Calu3 (cell line): ENCODE results near the gene CSNK2A3. TPM values are rescaled to one million over a fixed set of nuclear protein-coding genes. Genes with fewer than 3 reads are reported as not detected.

Experiments used
- BruUV-seq: library from RNA; stranded (reverse); fragments of 400-500 nt; replicated peaks from 2 replicates; lab custom pipeline; 2021; lab: Mats Ljungman, UMichigan
- CTCF ChIA-PET: fragments of 300-600 bp; sonication (Branson Sonifier 250); formaldehyde crosslinking; loops from one replicate; lab custom pipeline; 2022; ENCODE audit warnings: antibody characterized with exemption; lab: Charles Lee
- DNase-seq: peaks from one replicate; pipeline ENCODE4 v3.0.0; 2022
- H3K27ac Mint-ChIP-seq: one replicate; pipeline ENCODE4 v1.8.0; 2022; ENCODE audit warnings: mixed read lengths; ENCODE audit not compliant: unreplicated experiment
- H3K27me3 Mint-ChIP-seq: one replicate; pipeline ENCODE4 v1.8.0; 2022; ENCODE audit warnings: mixed read lengths; ENCODE audit not compliant: unreplicated experiment
- H3K36me3 Mint-ChIP-seq: one replicate; pipeline ENCODE4 v1.8.0; 2022; ENCODE audit warnings: mild to moderate bottlenecking, moderate library complexity, mixed read lengths; ENCODE audit not compliant: insufficient read depth, unreplicated experiment
- H3K4me1 Mint-ChIP-seq: one replicate; pipeline ENCODE4 v1.8.0; 2022; ENCODE audit warnings: mild to moderate bottlenecking, low read depth, mixed read lengths; ENCODE audit not compliant: unreplicated experiment
- H3K4me3 Mint-ChIP-seq: one replicate; pipeline ENCODE4 v1.8.0; 2022; ENCODE audit warnings: mild to moderate bottlenecking, low read depth, moderate library complexity, mixed read lengths; ENCODE audit not compliant: unreplicated experiment
- H3K9me3 Mint-ChIP-seq: one replicate; pipeline ENCODE4 v1.8.0; 2022; ENCODE audit warnings: low read depth, mixed read lengths; ENCODE audit not compliant: unreplicated experiment
- CTCF ChIP-seq: fragments of 200-600 bp; IDR thresholded peaks from one replicate; pipeline ENCODE4 v1.8.0; 2022; ENCODE audit warnings: antibody characterized with exemption; ENCODE audit not compliant: unreplicated experiment
- intact Hi-C: fragments of 100-400 bp; cut with micrococcal nuclease; formaldehyde crosslinking; loops from one replicate; pipeline ENCODE4 v1.10.0; 2022; ENCODE audit not compliant: unreplicated experiment
- total RNA-seq: library from RNA; stranded (reverse); gene quantifications from 2 replicates; pipeline ENCODE4 v1.2.3, GENCODE V29; 2022

Gene CSNK2A3
- total RNA-seq, 1 experiment from 2014 or later: 1.1 TPM

- CTCF ChIA-PET: interaction anchor here (0.8 kb wide), 1 partner anchor 285 kb away, joined by 3 read pairs; no protein-coding TSS in a partner anchor
- DNase-seq: peak; percentile 55
- TF ChIP-seq CTCF: no peak
- intact Hi-C loops: no loop called here
- BruUV-seq: no TSS peak
- Mint-ChIP-seq H3K4me1 (no peaks in the 10 kb centered on the region), H3K27ac (no peak overlapping the region), H3K27me3 (no peaks in the 10 kb centered on the region), H3K9me3 (no peaks in the 10 kb centered on the region), H3K36me3 (no peaks in the 10 kb centered on the region), H3K4me3 (no peak overlapping the region)
Observed at GRCh38 chr11:11313426-11313825, 39.6 kb downstream of the CSNK2A3 start.

GRCh38 chr11:11312738-11313137 lies 40.3 kb downstream of the CSNK2A3 start:
- no peak overlapping the region for H3K4me3 Mint-ChIP-seq
- BruUV-seq: no TSS peak
- intact Hi-C loops: no loop called here
- no peak for TF ChIP-seq CTCF
- peak overlapping the region; percentile 3 for H3K27ac Mint-ChIP-seq
- no peaks in the 10 kb centered on the region for H3K36me3 Mint-ChIP-seq
- CTCF ChIA-PET: interaction anchor here (0.6 kb wide), 1 partner anchor 800 kb away, joined by 4 read pairs; no protein-coding TSS in a partner anchor
- DNase-seq: no peak
- no peaks in the 10 kb centered on the region for H3K9me3 Mint-ChIP-seq
- H3K27me3 Mint-ChIP-seq: no peaks in the 10 kb centered on the region
- no peaks in the 10 kb centered on the region for H3K4me1 Mint-ChIP-seq

- no peak overlapping the region for H3K4me3 Mint-ChIP-seq
- intact Hi-C loops: no loop called here
- BruUV-seq: no TSS peak
- no peak for TF ChIP-seq CTCF
- CTCF ChIA-PET: interaction anchor here (1.3 kb wide), 1 partner anchor 9 kb away, joined by 3 read pairs; no protein-coding TSS in a partner anchor
- H3K27me3 Mint-ChIP-seq: no peaks in the 10 kb centered on the region
- no peak for DNase-seq
- H3K36me3 Mint-ChIP-seq: no peaks in the 10 kb centered on the region
- no peaks in the 10 kb centered on the region for H3K4me1 Mint-ChIP-seq
- H3K9me3 Mint-ChIP-seq: no peaks in the 10 kb centered on the region
- no peak overlapping the region for H3K27ac Mint-ChIP-seq
Observed at GRCh38 chr11:11311169-11311568, 41.9 kb downstream of the CSNK2A3 start.

GRCh38 chr11:11309906-11310305 lies 43.1 kb downstream of the CSNK2A3 start:
- H3K27me3 Mint-ChIP-seq: no peaks in the 10 kb centered on the region
- DNase-seq: no peak
- intact Hi-C loops: no loop called here
- no peak overlapping the region for H3K4me3 Mint-ChIP-seq
- TF ChIP-seq CTCF: no peak
- no peaks in the 10 kb centered on the region for H3K9me3 Mint-ChIP-seq
- no peaks in the 10 kb centered on the region for H3K4me1 Mint-ChIP-seq
- CTCF ChIA-PET: interaction anchor here (1.3 kb wide), 1 partner anchor 11 kb away, joined by 3 read pairs; no protein-coding TSS in a partner anchor
- no peak overlapping the region for H3K27ac Mint-ChIP-seq
- no TSS peak for BruUV-seq
- H3K36me3 Mint-ChIP-seq: no peaks in the 10 kb centered on the region
